ENCODE measurements around the gene HEATR1.

- no peak for TF ChIP-seq TARDBP (IDR thresholded peaks at IDR 0.05)
- no peak for TF ChIP-seq SP1 (IDR thresholded peaks at IDR 0.05)
- TF ChIP-seq PKNOX1 (IDR thresholded peaks at IDR 0.05) = no peak
- TF ChIP-seq FOXA1 (IDR thresholded peaks at IDR 0.05) = no peak
- no peak for TF ChIP-seq FOXM1 (IDR thresholded peaks at IDR 0.05; ENCODE audit: borderline replicate concordance)
Measured at GRCh38 chr1:236501093-236501492, 103.2 kb downstream of the HEATR1 start.

All from HEK293T (cell line).